GM04503 (cell line): ENCODE results near the gene AP5S1.
"Not testable (repeated sequence)": the region's sequence is repeated elsewhere in the genome, so short reads cannot be mapped to it uniquely, and the experiment has no call there.

ENCODE experiments used
- DNase-seq: peaks from one replicate; pipeline ENCODE4 v3.0.0-alpha.2; 2012; ENCODE audit warnings: low read depth

Gene AP5S1

DNA sequence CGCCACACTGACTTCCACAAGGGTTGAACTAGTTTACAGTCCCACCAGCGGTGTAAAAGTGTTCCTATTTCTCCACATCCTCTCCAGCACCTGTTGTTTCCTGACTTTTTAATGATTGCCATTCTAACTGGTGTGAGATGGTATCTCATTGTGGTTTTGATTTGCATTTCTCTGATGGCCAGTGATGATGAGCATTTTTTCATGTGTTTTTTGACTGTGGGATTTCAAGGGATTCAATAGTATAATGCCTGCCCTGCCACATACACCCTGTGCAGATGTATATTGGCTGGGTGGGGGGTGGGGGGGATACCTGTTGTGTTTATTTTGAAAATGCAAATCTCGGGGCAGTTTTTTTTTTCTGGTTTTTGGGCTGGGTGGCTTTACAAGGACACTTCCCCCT is 26.2 kb upstream of the AP5S1 start:
- not testable (repeated sequence) for DNase-seq

DNA sequence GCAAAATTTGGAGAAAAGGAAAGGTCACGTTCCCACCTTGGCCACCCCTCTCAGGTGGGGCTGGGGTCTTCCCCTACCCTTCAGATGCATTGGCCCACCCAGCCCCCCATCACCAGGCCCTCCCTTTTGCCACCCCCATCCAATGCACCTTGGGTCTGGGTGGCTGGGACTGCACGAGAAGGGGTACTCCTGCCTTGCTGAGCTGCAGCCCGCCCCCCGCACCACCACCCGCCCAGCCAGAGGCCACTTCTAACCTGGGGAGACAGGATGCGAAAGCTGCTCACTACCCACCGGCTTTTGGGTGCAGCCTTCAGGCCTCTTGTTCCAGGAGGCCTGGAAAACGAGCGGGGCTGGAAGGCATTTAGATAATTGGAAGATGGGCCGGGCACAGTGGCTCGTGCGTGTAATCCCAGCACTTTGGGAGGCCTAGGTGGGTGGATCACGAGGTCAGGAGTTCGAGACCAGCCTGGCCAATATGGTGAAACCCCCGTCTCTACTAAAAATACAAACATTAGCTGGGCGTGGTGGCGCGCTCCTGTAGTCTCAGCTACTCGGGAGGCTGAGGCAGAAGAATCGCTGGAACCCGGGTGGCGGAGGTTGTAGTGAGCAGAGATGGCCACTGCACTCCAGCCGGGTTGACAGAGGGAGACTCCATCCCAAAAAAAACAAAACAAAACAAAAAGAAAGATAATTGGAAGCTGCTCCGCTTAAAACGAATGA is 25.5 kb upstream of the AP5S1 start:
- DNase-seq: no peak

- peak; percentile 55 for DNase-seq
Observed at GRCh38 chr20:3795511-3796468, 24.6 kb upstream of the AP5S1 start, which contains the start of gene CDC25B. TSS of gene CDC25B (plus strand) at chr20:3796310. CDS start at chr20:3796532, 222 bp downstream.

DNA sequence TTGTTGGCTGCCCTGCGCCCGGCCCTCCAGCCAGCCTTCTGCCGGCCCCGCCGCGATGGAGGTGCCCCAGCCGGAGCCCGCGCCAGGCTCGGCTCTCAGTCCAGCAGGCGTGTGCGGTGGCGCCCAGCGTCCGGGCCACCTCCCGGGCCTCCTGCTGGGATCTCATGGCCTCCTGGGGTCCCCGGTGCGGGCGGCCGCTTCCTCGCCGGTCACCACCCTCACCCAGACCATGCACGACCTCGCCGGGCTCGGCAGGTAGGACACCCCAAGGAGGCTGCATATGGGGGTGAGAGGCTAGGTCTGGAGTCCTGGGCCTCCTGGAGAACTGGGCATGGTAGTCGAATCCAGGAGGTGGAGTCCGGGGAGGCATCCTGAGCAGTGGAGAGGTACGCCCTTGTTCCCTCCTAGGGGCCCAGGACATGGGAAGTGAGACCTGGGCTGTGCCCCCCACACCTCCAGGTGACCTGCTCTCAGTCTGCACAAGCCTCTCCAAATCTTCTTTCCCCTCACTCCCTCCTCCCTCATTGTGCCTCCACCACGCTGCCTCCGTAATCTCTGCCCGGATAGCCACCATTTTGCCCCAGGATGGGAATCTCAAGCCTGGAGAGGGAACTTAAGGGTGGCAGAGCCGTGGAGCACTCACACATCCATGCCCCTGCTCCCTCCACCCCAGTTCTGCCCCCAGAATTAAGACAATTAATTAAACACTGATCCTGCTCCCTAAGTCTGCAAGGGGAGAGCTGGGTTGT is 23.7 kb upstream of the AP5S1 start:
- DNase-seq: no peak

DNA sequence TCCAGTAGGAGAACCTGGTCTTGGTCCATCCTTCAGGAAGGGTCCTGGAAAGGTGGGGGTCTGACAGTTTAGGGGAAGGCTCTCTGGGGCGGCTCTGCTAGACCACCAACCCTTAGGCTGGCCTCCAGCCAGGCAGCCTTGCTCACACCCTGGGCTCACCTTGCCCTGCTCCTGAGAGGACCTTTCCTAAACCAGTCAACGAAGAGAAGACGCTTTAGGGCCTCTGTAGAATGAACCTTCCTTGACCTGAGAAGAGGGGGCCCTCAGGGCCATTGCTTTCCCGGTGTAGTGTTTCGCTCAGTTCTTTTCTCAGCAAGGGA is 23.2 kb upstream of the AP5S1 start:
- DNase-seq: no peak

GRCh38 chr20:3797592-3798372 is 22.6 kb upstream of the AP5S1 start:
- no peak for DNase-seq

- no peak for DNase-seq
Observed at GRCh38 chr20:3798373-3798768, 22.0 kb upstream of the AP5S1 start.

- no peak for DNase-seq
Observed at GRCh38 chr20:3798908-3799248, 21.5 kb upstream of the AP5S1 start.

DNA sequence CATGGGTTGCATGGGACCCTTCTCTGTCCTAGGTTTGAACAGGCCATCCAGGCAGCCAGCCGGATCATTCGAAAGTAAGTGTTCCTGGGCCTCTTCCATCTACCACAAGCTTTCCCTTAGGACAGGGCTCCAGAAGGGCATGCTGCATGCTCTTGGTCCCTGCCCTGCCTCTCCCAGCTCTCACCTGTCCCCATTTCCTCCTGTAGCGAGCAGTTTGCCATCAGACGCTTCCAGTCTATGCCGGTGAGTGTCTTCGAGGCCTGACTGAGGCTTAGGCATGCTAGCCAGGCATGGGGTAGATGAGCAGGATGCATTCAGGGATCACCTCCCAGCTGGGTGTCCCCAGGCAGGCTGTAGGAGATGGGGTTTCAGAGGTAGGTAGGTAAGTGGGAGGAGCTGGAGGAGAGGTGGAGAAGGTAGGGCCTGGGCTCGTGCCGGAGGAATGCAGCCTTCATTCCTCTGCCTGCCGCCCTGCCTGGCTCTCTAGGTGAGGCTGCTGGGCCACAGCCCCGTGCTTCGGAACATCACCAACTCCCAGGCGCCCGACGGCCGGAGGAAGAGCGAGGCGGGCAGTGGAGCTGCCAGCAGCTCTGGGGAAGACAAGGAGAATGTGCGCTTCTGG is 20.0 kb upstream of the AP5S1 start:
- DNase-seq: no peak

- no peak for DNase-seq
Observed at GRCh38 chr20:3800878-3801260, 19.5 kb upstream of the AP5S1 start.

- DNase-seq: no peak
Observed at GRCh38 chr20:3801299-3801698, 19.0 kb upstream of the AP5S1 start.

DNA sequence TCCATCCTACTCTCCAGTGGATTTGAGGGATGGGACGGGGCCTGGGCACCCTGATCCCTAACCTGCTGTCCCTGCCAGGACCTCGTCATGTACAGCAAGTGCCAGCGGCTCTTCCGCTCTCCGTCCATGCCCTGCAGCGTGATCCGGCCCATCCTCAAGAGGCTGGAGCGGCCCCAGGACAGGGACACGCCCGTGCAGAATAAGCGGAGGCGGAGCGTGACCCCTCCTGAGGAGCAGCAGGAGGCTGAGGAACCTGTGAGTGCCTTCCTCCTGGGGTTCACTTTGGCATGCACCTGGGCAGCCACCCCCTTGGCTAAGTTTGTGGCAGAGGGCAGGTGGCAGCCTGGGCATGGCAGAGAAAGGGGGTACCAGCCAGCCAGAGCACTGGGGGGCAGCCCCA is 18.5 kb upstream of the AP5S1 start:
- DNase-seq: no peak

- no peak for DNase-seq
Observed at GRCh38 chr20:3802524-3803239, 17.7 kb upstream of the AP5S1 start.

GRCh38 chr20:3803289-3803688 is 17.1 kb upstream of the AP5S1 start:
- no peak for DNase-seq

DNA sequence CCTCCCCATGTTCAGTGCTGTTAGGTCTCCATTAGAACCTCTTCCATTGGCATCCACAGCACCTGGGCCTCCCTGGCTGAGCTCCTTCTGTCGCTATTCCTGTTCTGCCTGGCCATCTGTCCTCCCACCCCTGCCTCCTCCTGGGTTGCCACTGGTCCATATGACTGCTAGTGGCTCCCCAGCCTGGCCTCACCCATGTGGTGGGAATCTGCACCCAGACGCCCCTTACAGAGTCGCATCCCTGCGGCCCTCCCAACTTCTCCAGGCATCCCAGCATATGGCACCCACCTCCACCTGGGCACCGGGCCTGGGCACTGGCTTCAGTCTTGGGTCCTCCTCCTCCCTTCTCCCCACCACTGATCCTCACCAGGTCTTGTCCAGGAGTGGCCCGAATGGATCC is 16.5 kb upstream of the AP5S1 start:
- DNase-seq: no peak

DNA sequence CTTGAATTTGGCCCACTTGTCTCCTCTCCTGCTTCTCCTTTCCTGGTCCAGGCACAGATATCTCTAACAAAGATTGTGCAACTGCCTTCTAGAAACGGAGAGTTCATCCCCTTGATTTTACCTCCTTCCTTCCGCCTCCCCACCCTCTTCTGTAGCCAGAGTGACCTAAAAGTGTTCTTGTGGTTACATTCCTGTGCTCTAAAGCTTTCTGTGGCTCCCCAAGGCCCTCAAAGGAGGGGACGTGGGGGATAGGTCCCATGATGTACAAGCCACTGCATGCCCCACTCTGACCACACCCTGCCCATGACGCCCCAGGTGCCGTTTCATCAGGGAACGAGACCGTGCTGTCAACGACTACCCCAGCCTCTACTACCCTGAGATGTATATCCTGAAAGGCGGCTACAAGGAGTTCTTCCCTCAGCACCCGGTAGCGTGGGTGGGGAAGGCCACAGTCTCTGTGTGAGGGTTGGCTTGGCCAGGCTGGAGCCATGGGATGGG is 16.0 kb upstream of the AP5S1 start:
- DNase-seq: no peak

DNA sequence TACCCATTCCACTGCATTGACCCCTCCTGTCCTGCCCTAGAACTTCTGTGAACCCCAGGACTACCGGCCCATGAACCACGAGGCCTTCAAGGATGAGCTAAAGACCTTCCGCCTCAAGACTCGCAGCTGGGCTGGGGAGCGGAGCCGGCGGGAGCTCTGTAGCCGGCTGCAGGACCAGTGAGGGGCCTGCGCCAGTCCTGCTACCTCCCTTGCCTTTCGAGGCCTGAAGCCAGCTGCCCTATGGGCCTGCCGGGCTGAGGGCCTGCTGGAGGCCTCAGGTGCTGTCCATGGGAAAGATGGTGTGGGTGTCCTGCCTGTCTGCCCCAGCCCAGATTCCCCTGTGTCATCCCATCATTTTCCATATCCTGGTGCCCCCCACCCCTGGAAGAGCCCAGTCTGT is 15.6 kb upstream of the AP5S1 start:
- DNase-seq: no peak

DNA sequence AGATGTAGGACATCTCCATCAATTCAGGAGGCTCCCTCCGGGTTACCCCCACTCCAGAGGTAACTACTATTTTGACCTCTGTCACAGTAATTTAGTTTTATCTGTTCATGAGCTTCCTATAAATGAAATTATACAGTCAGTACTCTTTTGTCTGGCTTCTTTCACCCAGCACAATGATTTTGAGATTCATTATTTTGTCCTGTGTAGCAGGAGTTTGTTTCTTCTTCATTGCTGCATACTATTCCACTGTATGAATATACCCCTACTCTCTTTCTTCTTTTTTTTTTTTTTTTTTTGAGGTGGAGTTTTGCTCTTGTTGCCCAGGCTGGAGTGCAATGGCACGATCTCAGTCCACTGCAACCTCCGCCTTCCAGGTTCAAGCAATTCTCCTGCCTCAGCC is 11.8 kb upstream of the AP5S1 start:
- DNase-seq: no peak

DNA sequence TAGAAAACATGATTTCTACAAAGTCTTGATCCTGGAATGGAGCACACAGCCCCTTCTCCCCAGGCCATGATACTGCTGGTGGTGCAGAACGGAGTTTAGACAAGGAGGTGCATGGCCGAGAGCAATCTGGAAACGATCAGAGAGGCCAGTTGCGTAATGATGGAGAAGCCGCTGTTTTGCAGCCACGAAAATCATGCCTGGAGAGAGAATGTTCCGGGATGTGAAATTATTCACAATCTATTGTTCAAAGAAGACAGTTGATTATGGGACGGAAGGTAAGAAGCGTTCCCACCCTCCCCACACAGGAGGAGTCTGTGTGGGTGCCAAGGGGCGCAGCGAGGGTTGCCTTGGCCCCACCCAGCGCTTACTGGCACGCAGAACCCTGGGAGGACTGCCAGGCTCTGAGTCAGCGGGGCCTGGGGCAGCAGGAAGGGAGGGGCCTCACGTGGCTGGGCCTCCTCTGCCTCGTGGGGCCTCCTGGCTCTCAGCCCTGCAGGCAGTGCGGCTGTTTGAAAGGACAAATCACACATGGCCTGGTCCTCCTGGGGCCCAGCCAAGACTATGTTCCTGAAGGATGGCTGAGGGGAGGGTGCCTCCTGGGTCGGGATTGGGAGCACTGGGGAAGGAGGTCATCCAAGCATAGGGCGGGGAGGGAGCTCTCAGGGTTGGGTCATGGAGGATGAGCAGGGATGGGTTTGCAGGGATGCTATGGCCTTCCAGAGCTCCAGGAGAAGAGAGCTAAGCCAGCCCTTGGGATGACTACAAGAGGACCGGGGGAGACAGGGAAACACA is 8.7 kb upstream of the AP5S1 start:
- peak; percentile 95 for DNase-seq

DNA sequence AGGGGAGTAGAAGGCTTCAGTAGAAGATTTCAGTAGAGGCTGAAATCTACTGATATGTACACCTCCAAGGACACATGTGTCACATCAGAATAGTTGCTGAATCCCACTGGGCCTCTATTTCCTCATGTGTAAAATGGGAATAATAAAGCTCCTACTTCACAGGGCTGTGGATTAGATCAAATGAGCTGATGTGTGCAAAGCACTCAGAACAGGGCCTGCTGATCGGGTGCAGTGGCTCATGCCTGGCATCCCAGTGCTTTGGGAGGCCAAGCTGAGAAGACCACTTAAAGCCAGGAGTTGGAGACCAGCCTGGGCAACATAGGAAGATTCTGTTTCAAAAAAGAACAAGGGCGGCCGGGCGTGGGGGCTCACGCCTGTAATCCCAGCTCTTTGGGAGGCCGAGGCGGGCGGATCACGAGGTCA is 8.1 kb upstream of the AP5S1 start:
- DNase-seq: no peak
